KMS-11 (cell line): ENCODE results near the gene CLEC4F.

Experiments
- H2AFZ ChIP-seq: fragments of 200-600 bp; sonication (generic); 2 replicates; pipeline ENCODE4 v1.6.1; 2016; ENCODE audit warnings: antibody characterized with exemption, mixed run types, low read depth
- H3K27ac ChIP-seq: fragments of 200-600 bp; sonication (generic); 2 replicates; pipeline ENCODE4 v1.6.1; 2016; ENCODE audit warnings: mild to moderate bottlenecking, mixed run types
- H3K27me3 ChIP-seq: fragments of 200-600 bp; sonication (generic); 2 replicates; pipeline ENCODE4 v1.6.1; 2017; ENCODE audit warnings: mild to moderate bottlenecking, low read depth, mixed run types, moderate library complexity; ENCODE audit not compliant: insufficient read depth
- H3K36me3 ChIP-seq: fragments of 200-600 bp; sonication (generic); 2 replicates; pipeline ENCODE4 v1.6.1; 2017; ENCODE audit warnings: mild to moderate bottlenecking, mixed run types; ENCODE audit not compliant: insufficient read depth
- H3K4me1 ChIP-seq: fragments of 200-600 bp; sonication (generic); 2 replicates; pipeline ENCODE4 v1.6.1; 2016; ENCODE audit warnings: mild to moderate bottlenecking, low read depth, mixed run types; ENCODE audit not compliant: poor library complexity, severe bottlenecking
- H3K4me2 ChIP-seq: fragments of 200-600 bp; sonication (generic); 2 replicates; pipeline ENCODE4 v1.7.0; 2016; ENCODE audit warnings: mild to moderate bottlenecking, mixed run types
- H3K4me3 ChIP-seq: fragments of 200-600 bp; sonication (generic); IDR thresholded peaks from 2 replicates; pipeline ENCODE4 v1.6.1; 2017; ENCODE audit warnings: low read depth, low read length, mixed read lengths; ENCODE audit not compliant: insufficient read depth
- H3K79me2 ChIP-seq: fragments of 200-600 bp; sonication (generic); 2 replicates; pipeline ENCODE4 v1.6.1; 2016; ENCODE audit warnings: low read depth, mixed run types; ENCODE audit not compliant: insufficient read depth
- H3K9ac ChIP-seq: fragments of 200-600 bp; sonication (generic); 2 replicates; pipeline ENCODE4 v1.6.1; 2016; ENCODE audit warnings: mild to moderate bottlenecking, mixed run types
- H4K20me1 ChIP-seq: fragments of 200-600 bp; sonication (generic); 2 replicates; pipeline ENCODE4 v1.6.1; 2016; ENCODE audit warnings: mild to moderate bottlenecking, mixed run types; ENCODE audit not compliant: insufficient read depth
- TF ChIP-seq, protein P1 (sequence below): fragments of 200-600 bp; sonication (generic); conservative IDR thresholded peaks from 2 replicates; pipeline ENCODE4 v1.6.1; 2017; ENCODE audit warnings: low read depth, mild to moderate bottlenecking, antibody characterized with exemption, low read length, moderate library complexity, mixed read lengths

CLEC4F gene

DNA sequence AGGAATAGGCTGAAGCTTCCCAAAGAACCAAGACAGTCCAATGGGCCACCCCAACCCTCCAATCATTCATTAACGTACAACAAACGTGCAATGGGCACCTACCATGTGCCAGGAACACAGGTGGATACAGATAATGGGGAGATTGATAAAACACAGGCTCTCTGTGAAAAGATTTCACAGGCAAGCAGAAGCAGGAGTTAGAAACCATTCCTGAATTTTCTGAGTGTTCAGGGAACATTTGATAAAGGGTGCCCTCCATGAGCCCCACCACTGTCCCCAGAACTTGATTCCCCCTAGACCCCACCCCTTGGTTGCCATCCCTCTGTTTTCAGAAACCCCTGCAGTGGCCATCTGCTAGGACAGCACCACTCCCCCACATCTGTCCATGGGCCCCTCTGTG lies 13.7 kb upstream of the CLEC4F start:
- Histone ChIP-seq H3K4me3 (no peak overlapping the region), H3K36me3 (no peaks in the 10 kb centered on the region), H3K79me2 (no peaks in the 10 kb centered on the region), H3K9ac (no peak overlapping the region), H3K27me3 (no peaks in the 10 kb centered on the region), H3K4me2 (no peak overlapping the region), H4K20me1 (no peaks in the 10 kb centered on the region), H3K4me1 (peaks cover 2% of the 10 kb centered on the region), H3K27ac (no peak overlapping the region), H2AFZ (no peak overlapping the region)
- TF ChIP-seq, protein P1, sequence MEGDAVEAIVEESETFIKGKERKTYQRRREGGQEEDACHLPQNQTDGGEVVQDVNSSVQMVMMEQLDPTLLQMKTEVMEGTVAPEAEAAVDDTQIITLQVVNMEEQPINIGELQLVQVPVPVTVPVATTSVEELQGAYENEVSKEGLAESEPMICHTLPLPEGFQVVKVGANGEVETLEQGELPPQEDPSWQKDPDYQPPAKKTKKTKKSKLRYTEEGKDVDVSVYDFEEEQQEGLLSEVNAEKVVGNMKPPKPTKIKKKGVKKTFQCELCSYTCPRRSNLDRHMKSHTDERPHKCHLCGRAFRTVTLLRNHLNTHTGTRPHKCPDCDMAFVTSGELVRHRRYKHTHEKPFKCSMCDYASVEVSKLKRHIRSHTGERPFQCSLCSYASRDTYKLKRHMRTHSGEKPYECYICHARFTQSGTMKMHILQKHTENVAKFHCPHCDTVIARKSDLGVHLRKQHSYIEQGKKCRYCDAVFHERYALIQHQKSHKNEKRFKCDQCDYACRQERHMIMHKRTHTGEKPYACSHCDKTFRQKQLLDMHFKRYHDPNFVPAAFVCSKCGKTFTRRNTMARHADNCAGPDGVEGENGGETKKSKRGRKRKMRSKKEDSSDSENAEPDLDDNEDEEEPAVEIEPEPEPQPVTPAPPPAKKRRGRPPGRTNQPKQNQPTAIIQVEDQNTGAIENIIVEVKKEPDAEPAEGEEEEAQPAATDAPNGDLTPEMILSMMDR = no peak

- peaks cover 9% of the 10 kb centered on the region for H3K4me1 ChIP-seq
- H3K9ac ChIP-seq = no peak overlapping the region
- TF ChIP-seq, protein P1 = no peak
- no peak overlapping the region for H3K27ac ChIP-seq
- H3K4me3 ChIP-seq = no peak overlapping the region
- no peaks in the 10 kb centered on the region for H3K27me3 ChIP-seq
- no peaks in the 10 kb centered on the region for H3K36me3 ChIP-seq
- H4K20me1 ChIP-seq = no peaks in the 10 kb centered on the region
- H2AFZ ChIP-seq = no peak overlapping the region
- H3K79me2 ChIP-seq = no peaks in the 10 kb centered on the region
- no peak overlapping the region for H3K4me2 ChIP-seq
Observed at GRCh38 chr2:70833246-70833645, 12.8 kb upstream of the CLEC4F start.

DNA sequence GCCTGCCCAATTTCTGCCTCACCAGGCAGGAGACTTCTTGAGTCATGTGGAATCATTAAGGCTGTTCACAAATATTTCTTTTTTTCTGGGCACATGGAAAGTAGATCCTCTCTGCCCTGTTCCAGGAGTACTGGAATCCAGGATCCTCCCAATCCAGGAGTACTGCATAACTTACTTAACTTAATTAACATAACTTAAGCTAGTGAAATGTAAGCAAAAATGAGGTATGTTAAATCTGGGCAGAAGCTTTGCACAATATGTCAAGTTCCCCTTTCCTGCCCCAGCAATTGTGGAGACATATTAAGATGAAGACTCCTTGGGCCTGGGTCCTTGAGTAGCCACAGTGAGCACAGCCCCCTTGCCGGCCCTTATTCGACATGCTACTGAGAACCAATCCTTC lies 12.0 kb upstream of the CLEC4F start:
- Histone ChIP-seq H3K79me2 (no peaks in the 10 kb centered on the region), H3K27me3 (no peaks in the 10 kb centered on the region), H3K27ac (no peak overlapping the region), H4K20me1 (no peaks in the 10 kb centered on the region), H3K4me2 (no peak overlapping the region), H3K36me3 (no peaks in the 10 kb centered on the region), H3K4me1 (peaks cover 13% of the 10 kb centered on the region), H2AFZ (no peak overlapping the region), H3K9ac (no peak overlapping the region), H3K4me3 (no peak overlapping the region)
- TF ChIP-seq, protein P1 = no peak

DNA sequence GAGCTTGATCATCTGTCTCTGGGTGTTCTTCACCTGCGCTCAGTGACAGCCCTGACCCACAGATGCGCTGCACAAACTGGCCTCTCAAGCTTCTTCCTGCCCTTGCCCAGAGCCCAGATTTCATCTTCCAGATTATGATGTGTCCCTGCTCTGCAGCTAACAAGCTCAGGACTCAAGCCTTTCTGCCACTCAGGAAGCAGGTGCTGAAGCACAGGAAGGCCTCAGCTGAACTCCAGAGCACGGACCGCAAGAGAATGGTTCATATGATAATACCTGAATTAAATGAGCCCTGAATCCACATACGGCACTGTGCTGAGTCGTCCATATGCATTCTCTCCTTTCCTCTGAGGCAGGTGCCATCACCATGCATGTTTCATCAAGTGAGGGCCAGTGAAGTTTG lies 11.5 kb upstream of the CLEC4F start:
- no peak overlapping the region for H3K9ac ChIP-seq
- no peaks in the 10 kb centered on the region for H3K36me3 ChIP-seq
- no peak overlapping the region for H3K4me2 ChIP-seq
- H3K27me3 ChIP-seq = no peaks in the 10 kb centered on the region
- H3K4me3 ChIP-seq = no peak overlapping the region
- H4K20me1 ChIP-seq = no peaks in the 10 kb centered on the region
- TF ChIP-seq, protein P1 = no peak
- no peak overlapping the region for H2AFZ ChIP-seq
- H3K4me1 ChIP-seq = peaks cover 13% of the 10 kb centered on the region
- no peak overlapping the region for H3K27ac ChIP-seq
- no peaks in the 10 kb centered on the region for H3K79me2 ChIP-seq

DNA sequence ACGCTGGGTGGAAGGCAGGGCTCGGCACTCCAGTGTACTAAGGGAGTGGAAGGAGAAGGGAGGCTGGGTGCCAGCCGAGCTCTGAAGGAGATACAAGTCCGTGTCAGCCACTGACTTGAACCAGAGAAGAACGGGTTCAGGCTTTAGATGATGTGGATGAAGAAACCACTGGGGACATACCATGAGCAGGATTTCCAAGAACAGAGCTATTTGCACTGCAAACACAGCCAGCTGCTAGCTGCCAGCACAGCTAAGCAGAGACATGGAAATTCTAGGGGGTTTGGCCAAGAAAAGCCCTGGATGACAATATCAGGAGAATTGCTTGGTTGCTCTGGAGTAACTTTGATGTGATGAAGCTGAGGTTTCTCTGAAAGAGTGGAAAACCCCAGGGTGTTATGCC lies 10.0 kb upstream of the CLEC4F start:
- Histone ChIP-seq H3K4me3 (no peak overlapping the region), H3K4me2 (no peak overlapping the region), H3K27ac (no peak overlapping the region), H3K9ac (no peak overlapping the region), H3K4me1 (peaks cover 13% of the 10 kb centered on the region), H3K27me3 (no peaks in the 10 kb centered on the region), H3K79me2 (no peaks in the 10 kb centered on the region), H4K20me1 (no peaks in the 10 kb centered on the region), H3K36me3 (no peaks in the 10 kb centered on the region), H2AFZ (no peak overlapping the region)
- TF ChIP-seq, protein P1 = no peak
